KMS-11 (cell line): ENCODE results near the gene TRIOBP.

Source experiments
- H2AFZ ChIP-seq: fragments of 200-600 bp; sonication (generic); 2 replicates; pipeline ENCODE4 v1.6.1; 2016; ENCODE audit warnings: antibody characterized with exemption, mixed run types, low read depth
- H3K27ac ChIP-seq: fragments of 200-600 bp; sonication (generic); 2 replicates; pipeline ENCODE4 v1.6.1; 2016; ENCODE audit warnings: mild to moderate bottlenecking, mixed run types
- H3K27me3 ChIP-seq: fragments of 200-600 bp; sonication (generic); 2 replicates; pipeline ENCODE4 v1.6.1; 2017; ENCODE audit warnings: mild to moderate bottlenecking, low read depth, mixed run types, moderate library complexity; ENCODE audit not compliant: insufficient read depth
- H3K36me3 ChIP-seq: fragments of 200-600 bp; sonication (generic); 2 replicates; pipeline ENCODE4 v1.6.1; 2017; ENCODE audit warnings: mild to moderate bottlenecking, mixed run types; ENCODE audit not compliant: insufficient read depth
- H3K4me1 ChIP-seq: fragments of 200-600 bp; sonication (generic); 2 replicates; pipeline ENCODE4 v1.6.1; 2016; ENCODE audit warnings: mild to moderate bottlenecking, low read depth, mixed run types; ENCODE audit not compliant: poor library complexity, severe bottlenecking
- H3K4me2 ChIP-seq: fragments of 200-600 bp; sonication (generic); 2 replicates; pipeline ENCODE4 v1.7.0; 2016; ENCODE audit warnings: mild to moderate bottlenecking, mixed run types
- H3K4me3 ChIP-seq: fragments of 200-600 bp; sonication (generic); IDR thresholded peaks from 2 replicates; pipeline ENCODE4 v1.6.1; 2017; ENCODE audit warnings: low read depth, low read length, mixed read lengths; ENCODE audit not compliant: insufficient read depth
- H3K79me2 ChIP-seq: fragments of 200-600 bp; sonication (generic); 2 replicates; pipeline ENCODE4 v1.6.1; 2016; ENCODE audit warnings: low read depth, mixed run types; ENCODE audit not compliant: insufficient read depth
- H3K9ac ChIP-seq: fragments of 200-600 bp; sonication (generic); 2 replicates; pipeline ENCODE4 v1.6.1; 2016; ENCODE audit warnings: mild to moderate bottlenecking, mixed run types
- H4K20me1 ChIP-seq: fragments of 200-600 bp; sonication (generic); 2 replicates; pipeline ENCODE4 v1.6.1; 2016; ENCODE audit warnings: mild to moderate bottlenecking, mixed run types; ENCODE audit not compliant: insufficient read depth
- TF ChIP-seq, protein P1 (sequence below): fragments of 200-600 bp; sonication (generic); conservative IDR thresholded peaks from 2 replicates; pipeline ENCODE4 v1.6.1; 2017; ENCODE audit warnings: low read depth, mild to moderate bottlenecking, antibody characterized with exemption, low read length, moderate library complexity, mixed read lengths

Gene TRIOBP

DNA sequence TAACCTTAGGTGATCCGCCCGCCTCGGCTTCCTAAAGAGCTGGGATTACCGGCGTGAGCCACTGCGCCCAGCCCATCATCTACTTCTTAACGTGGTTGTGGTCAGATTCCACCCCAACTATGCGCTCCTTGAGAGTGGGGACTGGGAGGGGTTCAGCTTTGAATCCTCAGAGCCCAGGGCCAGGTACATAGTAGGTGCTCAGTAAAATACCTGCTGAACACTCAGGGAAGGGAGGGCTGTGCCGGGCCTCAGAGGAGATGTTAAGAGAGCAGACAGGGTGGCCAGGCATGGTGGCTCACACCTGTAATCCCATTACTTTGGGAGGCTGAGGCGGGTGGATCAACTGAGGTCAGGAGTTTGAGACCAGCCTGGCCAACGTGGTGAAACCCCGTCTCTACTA is 22.6 kb upstream of the TRIOBP start:
- Histone ChIP-seq H3K4me2 (peak overlapping the region; percentile 99), H3K79me2 (peaks cover 8% of the 10 kb centered on the region; the same call in 1 of the 2 replicates), H3K27ac (peak overlapping the region; percentile 86), H4K20me1 (no peaks in the 10 kb centered on the region), H3K4me3 (no peak overlapping the region), H3K4me1 (peaks cover 26% of the 10 kb centered on the region), H3K27me3 (no peaks in the 10 kb centered on the region), H3K36me3 (no peaks in the 10 kb centered on the region), H3K9ac (peak overlapping the region; percentile 30; the same call in 1 of the 2 replicates), H2AFZ (peak overlapping the region; percentile 68; the same call in 1 of the 2 replicates)
- TF ChIP-seq, protein P1, sequence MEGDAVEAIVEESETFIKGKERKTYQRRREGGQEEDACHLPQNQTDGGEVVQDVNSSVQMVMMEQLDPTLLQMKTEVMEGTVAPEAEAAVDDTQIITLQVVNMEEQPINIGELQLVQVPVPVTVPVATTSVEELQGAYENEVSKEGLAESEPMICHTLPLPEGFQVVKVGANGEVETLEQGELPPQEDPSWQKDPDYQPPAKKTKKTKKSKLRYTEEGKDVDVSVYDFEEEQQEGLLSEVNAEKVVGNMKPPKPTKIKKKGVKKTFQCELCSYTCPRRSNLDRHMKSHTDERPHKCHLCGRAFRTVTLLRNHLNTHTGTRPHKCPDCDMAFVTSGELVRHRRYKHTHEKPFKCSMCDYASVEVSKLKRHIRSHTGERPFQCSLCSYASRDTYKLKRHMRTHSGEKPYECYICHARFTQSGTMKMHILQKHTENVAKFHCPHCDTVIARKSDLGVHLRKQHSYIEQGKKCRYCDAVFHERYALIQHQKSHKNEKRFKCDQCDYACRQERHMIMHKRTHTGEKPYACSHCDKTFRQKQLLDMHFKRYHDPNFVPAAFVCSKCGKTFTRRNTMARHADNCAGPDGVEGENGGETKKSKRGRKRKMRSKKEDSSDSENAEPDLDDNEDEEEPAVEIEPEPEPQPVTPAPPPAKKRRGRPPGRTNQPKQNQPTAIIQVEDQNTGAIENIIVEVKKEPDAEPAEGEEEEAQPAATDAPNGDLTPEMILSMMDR: no peak

DNA sequence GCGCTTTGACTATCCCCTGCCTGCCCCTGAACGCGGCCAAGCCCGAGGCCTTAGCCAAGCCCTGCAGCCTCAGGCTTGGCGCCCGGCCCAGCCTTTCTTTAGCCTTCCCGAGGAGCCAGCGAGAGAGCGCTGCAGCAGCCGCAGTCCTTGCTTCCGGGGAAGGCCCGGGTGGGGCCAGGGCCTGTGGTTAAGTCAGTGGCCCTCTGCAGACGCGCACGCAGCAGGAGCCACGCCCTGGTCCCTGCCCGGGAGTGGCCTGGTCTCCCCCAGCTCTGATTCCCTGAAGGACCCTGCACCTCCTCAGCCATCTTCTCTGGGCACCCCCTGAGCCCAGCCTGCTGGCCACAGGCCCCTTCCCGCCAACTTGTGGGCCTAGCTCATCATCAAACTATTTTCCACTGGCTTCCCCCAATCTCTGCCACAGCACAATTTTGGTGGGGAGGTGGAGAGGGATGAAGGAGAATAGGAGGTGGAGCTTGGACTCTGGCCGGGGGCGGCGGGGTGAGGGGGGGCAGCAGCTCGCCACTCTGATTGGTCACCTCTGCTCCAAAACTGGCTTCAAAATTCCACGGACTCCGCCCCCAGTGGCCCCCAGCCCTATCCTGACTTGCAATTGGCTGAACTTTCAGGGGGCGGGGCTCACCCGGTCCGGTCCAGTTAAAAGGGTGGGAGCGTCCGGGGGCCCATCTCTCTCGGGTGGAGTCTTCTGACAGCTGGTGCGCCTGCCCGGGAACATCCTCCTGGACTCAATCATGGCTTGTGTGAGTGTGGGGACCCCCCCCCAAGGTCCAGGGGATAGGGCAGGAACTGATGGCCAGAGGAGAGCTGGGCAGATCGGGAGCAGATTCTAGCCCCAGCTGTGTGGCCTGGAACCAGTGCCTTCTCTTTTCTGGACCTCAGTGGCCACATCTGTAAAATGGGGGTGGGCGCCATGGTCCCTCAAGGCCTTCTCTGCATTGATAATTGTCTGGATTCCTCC is 21.6 kb upstream of the TRIOBP start, which contains the start of gene LGALS1:
LGALS1 (plus strand) TSS at position 686 of the 979 bp plus-strand sequence; CDS start at position 753, 67 bp downstream.
- H3K27ac ChIP-seq: peak within 1 kb of the TSS; percentile 86
- no peaks in the 10 kb centered on the region for H3K36me3 ChIP-seq
- TF ChIP-seq, protein P1: no peak
- H3K4me3 ChIP-seq: no peak within 1 kb of the TSS
- peaks cover 8% of the 10 kb centered on the region; the same call in 1 of the 2 replicates for H3K79me2 ChIP-seq
- H3K9ac ChIP-seq: peak within 1 kb of the TSS; percentile 65; the same call in 1 of the 2 replicates
- H3K4me2 ChIP-seq: peak within 1 kb of the TSS; percentile 99
- peak within 1 kb of the TSS; percentile 68 for H2AFZ ChIP-seq
- peaks cover 26% of the 10 kb centered on the region for H3K4me1 ChIP-seq
- H3K27me3 ChIP-seq: no peaks in the 10 kb centered on the region
- no peaks in the 10 kb centered on the region for H4K20me1 ChIP-seq

DNA sequence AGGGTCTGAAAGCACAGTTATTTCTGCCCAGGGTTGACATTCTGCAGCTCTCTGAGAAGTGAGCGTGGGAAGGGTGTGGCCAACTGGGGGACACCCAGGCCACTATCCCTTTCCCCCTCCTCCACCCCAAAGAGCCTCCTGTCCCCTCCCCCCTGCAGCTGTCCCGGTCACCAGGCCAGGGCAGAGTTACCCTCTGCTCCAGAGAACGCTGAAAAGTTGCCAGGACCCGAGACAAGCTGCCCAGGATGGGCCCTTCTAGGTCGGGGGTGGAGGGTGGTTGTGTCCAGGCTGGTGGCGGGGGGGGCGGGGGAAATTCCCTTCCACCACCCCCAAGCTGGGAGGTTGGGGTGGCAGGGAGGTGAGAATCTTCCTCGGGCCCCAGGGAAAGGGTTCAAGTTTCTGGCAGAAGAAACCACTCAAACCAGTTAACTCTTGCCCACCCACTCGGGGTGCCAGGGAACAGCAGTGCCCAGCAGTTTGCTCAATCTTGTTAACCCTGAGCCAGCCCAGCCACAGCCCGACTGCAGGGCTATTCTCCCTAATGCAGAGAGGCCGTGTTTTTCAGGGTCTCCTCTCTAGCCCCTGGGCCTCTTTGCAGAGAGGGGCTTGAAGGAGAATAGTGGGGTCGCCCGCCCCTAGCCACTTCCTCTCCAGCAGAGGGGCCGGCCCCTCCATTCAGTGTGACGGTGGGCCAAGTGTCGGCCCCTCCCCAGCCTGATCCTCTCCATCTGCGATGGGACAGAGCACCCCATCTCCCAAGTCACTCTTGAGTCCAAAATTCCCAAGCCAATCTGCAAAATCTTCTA is 20.7 kb upstream of the TRIOBP start:
- H3K27me3 ChIP-seq: no peaks in the 10 kb centered on the region
- peak overlapping the region; percentile 65 for H3K9ac ChIP-seq
- no peak overlapping the region for H3K4me3 ChIP-seq
- TF ChIP-seq, protein P1: no peak
- peak overlapping the region; percentile 34; the same call in 1 of the 2 replicates for H2AFZ ChIP-seq
- peaks cover 8% of the 10 kb centered on the region; the same call in 1 of the 2 replicates for H3K79me2 ChIP-seq
- H3K36me3 ChIP-seq: no peaks in the 10 kb centered on the region
- peak overlapping the region; percentile 86 for H3K27ac ChIP-seq
- H3K4me1 ChIP-seq: peaks cover 27% of the 10 kb centered on the region
- H4K20me1 ChIP-seq: no peaks in the 10 kb centered on the region
- H3K4me2 ChIP-seq: peak overlapping the region; percentile 99
